HG02852 (cell line): Measurements from ENCODE around the gene POLD1.
"Not testable (repeated sequence)": the region's sequence is repeated elsewhere in the genome, so short reads cannot be mapped to it uniquely, and the experiment has no call there.

Source experiments
- ATAC-seq: cut with Tn5 transposase; IDR thresholded peaks from one replicate; pipeline ENCODE4 v1.9.1; 2021; ENCODE audit warnings: mild to moderate bottlenecking, moderate library complexity; ENCODE audit not compliant: unreplicated experiment

The POLD1 gene

DNA sequence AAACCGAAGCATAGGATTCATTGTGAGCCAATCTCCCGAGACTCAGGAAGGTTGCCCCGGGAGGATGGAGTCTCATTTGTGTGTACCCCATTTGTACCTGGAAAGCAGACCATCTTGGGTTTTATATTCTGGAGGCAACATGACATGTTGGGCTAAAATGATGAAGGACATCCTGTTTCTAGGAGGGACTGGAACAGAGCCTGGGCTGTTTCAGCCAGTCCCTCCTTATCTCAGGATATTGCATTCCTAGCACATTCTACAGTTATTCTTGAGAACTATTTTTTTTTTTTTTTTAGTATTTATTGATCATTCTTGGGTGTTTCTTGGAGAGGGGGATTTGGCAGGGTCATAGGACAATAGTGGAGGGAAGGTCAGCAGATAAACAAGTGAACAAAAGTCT is 6.1 kb downstream of the POLD1 start:
- not testable (repeated sequence) for ATAC-seq

DNA sequence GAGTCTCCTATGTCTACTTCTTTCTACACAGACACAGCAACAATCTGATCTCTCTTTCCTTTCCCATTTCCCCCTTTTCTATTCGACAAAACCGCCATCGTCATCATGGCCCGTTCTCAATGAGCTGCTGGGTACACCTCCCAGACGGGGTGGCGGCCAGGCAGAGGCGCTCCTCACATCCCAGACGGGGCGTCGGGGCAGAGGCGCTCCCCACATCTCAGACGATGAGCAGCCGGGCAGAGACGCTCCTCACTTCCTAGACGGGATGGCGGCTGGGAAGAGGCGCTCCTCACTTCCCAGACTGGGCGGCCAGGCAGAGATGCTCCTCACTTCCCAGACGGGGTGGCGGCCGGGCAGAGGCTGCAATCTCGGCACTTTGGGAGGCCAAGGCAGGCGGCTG is 6.8 kb downstream of the POLD1 start:
- not testable (repeated sequence) for ATAC-seq

DNA sequence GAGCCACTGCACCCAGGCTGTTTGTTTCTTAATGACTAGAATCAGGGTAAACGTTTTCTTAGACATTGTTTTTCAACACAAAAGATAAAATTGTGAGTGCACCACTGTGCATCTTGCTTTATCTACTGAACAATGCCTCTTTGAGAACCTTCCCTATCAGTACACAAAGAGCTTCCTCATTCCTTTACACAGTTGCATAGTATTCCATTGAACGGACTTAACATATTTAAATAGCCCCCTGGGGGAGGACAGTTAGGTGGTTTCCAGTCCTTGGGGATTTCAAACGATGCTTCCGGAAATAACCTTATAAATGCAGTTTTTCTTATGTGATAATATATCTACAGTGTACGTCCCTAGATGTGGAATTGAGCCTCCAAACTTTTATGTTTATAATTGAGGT is 8.6 kb downstream of the POLD1 start:
- no peak for ATAC-seq

DNA sequence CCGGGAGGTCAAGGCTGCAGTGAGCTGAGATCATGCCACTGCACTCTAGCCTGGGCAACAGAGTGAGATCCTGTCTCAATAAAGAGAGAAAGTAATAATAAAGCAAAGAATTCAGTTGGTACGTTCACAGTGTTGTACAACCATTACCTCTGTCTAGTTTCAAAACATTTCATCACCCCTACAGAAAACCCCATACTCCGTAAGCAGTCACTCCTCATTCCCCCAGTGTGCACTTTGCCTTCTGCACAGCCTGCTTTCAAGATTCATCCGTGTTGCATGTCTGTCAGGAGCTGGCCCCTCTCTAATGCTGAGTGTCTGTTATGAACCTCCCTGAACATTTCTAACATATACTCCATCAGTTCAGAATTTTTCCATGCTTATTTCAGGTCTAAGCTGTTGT is 9.4 kb downstream of the POLD1 start:
- ATAC-seq, result no peak

DNA sequence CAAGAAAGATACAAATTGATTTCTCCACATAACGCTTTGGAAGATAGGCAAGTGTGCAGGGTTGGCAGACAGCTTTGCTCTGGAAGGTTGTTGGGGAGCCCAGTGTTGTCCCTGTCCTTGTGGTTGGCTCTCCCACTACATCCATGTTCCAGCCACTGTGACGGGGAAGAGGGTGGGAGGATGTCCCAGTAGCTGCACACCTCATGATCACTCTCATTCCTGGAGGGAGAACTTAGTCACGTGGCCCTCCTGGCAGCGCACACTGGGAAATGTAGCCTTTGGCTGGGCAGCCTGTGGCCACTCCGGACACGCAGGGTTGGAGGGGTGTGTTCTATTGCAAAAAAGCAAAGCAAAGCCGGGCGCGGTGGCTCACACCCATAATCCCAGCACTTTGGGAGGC is 9.9 kb downstream of the POLD1 start:
- ATAC-seq, result no peak

DNA sequence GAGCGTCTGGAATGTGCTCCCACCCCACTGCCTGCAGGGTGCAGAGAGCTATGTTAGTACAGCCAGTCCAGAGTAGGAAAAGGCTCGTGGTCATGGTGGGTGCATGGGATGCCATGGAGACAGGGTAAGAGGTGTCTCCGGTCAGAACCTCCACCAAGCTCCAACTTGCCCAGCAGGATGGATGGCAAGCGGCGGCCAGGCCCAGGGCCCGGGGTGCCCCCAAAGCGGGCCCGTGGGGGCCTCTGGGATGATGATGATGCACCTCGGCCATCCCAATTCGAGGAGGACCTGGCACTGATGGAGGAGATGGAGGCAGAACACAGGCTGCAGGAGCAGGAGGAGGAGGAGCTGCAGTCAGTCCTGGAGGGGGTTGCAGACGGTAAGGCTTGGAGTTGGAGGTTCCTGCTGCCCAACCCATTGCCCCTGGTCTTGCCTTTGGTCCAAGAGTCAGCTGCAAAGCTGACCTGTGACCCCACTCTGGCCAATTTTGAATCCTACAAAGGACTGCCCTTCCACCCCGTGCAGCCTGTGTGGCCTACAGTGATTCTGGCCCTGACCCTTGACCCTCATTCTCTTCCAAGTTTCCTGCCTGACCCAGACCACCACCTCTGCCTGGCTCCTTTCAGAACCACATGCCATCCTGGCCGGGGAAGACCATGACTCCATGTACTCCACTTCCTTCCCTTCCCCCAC is 14.7 kb downstream of the POLD1 start:
- no peak for ATAC-seq

DNA sequence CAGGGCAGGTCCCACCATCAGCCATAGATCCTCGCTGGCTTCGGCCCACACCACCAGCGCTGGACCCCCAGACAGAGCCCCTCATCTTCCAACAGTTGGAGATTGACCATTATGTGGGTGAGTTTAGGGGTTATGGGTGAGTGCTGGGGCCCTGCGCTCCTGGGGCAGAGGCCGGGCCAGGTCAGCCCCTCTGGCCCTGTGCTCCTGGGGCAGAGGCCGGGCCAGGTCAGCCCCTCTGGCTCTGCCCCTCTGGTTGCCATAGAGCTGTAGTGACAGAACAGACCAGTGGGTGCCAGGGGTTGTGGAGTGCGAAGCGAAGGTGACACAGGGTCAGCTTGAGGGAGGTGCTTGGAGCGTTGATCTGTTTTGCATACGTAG is 15.2 kb downstream of the POLD1 start:
- no peak for ATAC-seq

DNA sequence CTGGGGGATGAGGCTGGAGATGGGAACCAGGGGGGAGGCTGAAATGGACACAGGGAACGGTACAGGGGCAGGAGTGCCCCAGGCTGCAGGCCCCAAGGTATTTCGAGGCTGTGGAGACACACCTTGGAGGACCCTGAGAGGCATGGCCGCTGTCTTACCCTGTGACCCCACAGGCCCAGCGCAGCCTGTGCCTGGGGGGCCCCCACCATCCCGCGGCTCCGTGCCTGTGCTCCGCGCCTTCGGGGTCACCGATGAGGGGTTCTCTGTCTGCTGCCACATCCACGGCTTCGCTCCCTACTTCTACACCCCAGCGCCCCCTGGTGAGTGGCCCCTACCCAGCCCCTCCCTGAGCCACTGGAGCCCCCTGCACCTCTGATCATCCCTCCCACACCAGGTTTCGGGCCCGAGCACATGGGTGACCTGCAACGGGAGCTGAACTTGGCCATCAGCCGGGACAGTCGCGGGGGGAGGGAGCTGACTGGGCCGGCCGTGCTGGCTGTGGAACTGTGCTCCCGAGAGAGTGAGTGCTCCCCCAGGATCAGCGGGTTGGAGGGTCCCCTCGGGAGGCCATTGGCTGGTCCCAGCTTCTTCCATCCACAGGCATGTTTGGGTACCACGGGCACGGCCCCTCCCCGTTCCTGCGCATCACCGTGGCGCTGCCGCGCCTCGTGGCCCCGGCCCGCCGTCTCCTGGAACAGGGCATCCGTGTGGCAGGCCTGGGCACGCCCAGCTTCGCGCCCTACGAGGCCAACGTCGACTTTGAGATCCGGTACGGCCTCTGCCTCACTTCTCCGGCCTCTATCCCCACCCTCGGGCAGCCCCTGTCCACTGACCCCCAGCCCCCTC is 17.7 kb downstream of the POLD1 start:
- ATAC-seq, result no peak

DNA sequence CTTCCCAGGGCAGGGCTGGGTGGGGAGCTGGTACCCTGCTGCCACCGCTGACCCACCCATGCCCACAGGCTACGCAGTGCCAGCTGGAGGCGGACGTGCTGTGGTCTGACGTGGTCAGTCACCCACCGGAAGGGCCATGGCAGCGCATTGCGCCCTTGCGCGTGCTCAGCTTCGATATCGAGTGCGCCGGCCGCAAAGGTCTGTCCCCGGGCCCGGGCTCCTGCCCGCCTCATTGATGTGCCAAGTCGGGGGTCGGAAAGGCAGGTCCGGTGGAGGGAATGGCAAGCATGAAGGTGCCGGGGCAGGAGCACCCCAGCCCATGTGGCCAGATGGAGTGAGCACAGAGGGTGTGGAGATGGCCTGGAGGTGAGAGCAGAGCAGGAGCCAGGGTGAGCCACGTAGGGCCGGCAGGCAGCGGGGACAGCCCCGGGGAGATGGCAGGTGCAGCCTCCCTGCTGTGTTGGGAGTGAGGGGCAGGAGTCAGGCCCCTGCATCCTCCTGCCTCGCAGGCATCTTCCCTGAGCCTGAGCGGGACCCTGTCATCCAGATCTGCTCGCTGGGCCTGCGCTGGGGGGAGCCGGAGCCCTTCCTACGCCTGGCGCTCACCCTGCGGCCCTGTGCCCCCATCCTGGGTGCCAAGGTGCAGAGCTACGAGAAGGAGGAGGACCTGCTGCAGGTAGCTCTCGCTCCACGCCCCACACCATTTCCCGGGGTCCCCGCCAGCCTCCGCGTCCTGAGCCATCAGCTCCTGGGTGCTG is 18.6 kb downstream of the POLD1 start:
- no peak for ATAC-seq

DNA sequence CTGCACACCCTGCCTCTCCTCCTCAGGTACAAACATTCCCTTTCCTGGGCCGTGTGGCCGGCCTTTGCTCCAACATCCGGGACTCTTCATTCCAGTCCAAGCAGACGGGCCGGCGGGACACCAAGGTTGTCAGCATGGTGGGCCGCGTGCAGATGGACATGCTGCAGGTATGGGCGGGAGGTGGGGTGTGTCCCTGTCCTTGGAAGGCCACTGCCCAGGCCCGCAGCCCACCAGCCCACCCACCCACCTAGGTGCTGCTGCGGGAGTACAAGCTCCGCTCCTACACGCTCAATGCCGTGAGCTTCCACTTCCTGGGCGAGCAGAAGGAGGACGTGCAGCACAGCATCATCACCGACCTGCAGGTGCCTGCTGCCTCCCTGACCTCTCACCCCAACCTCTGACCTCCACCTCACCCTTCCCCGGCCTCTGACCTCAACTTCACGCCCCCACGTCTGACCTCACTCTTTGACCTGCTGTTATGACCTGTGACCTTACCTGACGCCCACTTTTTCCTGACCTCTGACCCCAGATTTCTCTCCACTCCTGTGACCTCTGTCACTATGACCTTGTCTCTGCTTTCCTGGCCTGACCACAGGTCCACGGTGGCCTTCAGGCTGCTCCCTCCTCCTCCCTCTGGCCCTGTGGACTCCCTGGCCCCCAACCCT is 22.1 kb downstream of the POLD1 start:
- ATAC-seq, result no peak

DNA sequence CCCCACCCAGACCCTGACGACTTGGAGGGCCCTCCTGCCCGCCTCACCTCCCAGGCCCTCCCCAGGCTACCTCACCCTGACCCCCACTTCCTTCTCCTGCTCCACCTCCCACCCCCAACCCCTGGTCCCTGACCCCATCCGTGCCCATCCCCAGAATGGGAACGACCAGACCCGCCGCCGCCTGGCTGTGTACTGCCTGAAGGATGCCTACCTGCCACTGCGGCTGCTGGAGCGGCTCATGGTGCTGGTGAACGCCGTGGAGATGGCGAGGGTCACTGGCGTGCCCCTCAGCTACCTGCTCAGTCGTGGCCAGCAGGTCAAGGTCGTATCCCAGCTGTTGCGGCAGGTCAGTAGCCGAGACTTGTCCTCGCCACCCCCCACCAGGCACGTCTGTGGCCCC is 22.7 kb downstream of the POLD1 start:
- ATAC-seq, result no peak

DNA sequence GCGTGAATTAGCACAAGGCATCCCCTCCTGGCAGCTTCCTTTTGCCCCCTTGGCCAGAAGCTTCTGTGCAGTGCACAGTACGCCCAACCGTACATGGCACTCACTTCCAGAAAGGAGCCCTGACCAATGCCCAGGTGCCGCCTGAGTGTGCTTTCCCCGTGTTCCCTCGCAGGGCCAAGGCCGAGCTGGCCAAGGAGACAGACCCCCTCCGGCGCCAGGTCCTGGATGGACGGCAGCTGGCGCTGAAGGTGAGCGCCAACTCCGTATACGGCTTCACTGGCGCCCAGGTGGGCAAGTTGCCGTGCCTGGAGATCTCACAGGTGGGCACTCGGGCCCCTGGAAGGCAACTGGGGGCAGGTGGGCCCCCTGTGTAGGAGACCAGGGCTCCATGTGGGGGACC is 25.2 kb downstream of the POLD1 start:
- ATAC-seq, result no peak

DNA sequence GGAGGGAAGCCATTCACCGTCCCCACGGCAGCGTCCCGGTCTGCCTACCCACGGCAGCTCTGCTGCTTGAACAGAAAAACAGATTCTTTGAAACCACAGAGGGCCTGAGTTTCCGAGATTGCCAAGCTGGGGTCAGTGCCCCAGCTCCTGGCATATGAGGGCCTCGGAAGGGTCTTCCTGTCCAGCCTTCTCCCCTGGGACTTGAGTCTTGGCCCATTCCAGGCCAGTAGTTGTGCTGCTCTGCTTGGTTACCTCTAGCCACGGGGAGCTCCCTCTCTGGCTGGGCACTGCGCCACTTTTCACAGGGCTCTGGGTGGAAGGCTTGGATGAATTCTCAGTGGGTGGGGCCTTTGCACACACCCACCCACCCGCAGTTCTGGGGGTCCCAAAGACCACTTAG is 26.0 kb downstream of the POLD1 start:
- no peak for ATAC-seq

DNA sequence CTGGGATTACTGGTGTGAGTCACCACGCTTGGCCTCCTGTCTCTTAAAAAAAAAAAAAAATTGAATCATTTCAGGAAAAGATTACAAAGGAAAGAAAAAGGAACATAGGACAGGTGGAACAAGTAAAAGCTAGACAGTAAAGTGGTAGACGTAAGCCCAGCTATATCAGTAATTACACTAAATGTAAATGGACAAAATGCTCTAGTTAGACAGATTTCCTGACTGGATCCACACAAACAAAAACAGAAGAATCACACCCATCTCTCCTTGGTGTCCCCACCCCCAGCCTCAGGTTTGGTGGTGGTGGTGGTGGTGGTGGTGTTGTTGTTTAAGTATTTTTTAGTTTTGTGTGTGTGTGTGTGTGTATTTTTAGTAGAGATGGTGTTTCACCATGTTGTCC is 28.3 kb downstream of the POLD1 start:
- no peak for ATAC-seq

DNA sequence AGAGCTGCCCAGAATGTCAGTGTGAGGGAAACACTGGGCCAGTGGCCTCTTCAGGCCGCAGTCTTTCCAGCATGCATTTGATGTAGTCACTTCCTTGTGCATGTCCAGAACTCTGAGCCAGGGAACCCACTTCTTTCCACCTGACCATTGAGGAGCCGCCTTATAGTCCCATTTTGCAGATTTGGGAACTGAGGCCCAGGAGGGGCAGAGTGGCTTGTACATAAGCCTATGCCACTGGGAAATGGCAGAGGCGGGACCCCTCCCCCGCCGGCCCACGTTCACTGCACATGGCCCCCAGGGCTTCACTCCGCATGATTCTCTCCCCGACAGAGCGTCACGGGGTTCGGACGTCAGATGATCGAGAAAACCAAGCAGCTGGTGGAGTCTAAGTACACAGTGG is 28.9 kb downstream of the POLD1 start:
- no peak for ATAC-seq

DNA sequence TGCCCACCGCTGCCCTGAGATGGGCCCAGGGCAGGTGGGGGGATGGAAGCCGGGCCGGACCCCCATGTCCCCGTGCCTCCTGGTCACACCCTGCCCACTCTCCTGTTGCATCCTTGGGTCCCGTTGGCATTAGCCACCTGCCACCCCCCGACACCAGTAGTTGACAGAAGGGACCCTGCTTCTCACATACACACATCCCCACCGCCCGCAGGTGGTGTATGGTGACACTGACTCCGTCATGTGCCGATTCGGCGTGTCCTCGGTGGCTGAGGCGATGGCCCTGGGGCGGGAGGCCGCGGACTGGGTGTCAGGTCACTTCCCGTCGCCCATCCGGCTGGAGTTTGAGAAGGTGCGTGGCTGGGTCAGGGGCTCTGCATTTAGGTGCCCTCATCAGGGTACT is 29.4 kb downstream of the POLD1 start:
- ATAC-seq, result no peak

DNA sequence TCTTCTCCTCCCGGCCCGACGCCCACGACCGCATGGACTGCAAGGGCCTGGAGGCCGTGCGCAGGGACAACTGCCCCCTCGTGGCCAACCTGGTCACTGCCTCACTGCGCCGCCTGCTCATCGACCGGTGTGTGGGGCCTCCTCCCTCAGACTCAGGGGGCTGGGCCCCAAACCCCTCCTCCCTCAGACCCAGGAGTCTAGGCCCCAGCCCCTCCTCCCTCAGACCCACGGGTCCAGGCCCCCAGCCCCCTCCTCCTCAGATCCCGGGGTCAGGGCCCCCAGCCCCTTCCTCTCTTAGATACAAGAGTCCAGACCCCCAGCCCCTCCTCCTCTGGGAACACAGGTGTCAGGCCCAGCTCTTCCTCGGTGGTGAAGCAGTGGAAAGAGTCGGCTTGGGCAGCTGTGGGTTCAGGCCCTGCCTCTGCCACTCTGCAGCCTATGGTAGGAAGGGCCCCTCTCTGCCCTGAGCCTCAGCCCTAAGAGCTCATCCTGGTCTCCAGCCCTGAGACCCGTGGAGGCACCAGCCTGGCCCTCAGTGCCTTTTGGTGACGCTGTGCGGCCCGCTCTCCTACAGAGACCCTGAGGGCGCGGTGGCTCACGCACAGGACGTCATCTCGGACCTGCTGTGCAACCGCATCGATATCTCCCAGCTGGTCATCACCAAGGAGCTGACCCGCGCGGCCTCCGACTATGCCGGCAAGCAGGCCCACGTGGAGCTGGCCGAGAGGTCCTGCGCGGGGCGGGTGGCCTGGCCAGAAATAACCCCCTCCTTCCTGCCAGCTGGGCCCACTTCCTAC is 30.9 kb downstream of the POLD1 start:
- ATAC-seq, result peak; percentile 13

DNA sequence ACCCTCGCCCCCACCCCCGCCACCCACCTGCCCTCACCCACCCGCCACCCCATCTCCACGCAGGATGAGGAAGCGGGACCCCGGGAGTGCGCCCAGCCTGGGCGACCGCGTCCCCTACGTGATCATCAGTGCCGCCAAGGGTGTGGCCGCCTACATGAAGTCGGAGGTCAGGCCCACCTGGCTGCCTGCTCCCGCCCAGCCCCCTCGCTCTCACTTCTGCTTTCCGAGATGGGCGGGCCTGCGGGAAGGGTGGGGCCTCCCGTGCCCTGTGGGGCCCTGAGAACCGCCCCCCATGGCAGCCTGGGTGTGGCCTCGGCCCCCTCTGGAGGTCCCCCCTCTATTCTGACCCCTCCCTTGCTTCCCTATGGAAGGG is 31.5 kb downstream of the POLD1 start:
- peak; percentile 50 for ATAC-seq

DNA sequence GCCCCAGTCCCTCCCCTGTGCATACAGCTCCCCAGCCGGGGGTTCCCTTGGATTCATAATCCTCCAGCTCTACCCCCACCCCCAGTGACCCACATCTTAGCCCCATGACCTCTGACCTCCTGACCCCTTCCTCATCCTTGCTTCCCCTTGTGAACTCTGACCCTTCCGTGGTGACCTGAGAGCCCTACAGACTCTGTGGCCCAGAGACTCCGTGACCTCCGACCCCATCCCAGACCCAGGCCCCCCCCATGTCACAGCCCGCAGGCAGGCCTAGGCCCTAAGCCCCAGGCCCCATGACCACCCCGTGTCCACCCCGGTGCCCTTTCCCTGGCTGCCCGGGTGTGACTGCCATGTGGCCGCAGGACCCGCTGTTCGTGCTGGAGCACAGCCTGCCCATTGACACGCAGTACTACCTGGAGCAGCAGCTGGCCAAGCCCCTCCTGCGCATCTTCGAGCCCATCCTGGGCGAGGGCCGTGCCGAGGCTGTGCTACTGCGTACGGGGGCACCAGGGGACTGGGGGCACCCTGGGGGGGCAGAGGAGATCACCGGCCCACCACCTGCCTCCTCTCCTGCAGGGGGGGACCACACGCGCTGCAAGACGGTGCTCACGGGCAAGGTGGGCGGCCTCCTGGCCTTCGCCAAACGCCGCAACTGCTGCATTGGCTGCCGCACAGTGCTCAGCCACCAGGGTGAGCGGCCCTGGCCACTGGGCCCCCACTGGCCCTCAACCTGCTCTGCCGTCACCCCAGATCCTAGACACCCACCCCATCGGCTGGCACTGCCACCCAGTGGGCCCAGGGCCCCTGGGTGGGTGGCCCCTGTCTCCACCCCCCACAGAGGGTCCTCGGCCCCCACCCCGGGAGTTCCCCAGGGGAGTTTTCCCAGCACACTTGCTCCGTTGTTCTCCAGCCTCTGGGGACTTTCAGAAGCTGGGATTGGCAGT is 32.2 kb downstream of the POLD1 start:
- no peak for ATAC-seq
